Activated CD8-positive, alpha-beta T cell treated with anti-CD3 and anti-CD28 coated beads for 36 hours (primary cell): ENCODE measurements around the gene SNRNP48. TPM values are rescaled to one million over a fixed set of nuclear protein-coding genes. Genes with fewer than 3 reads are reported as not detected.
A peak's percentile ranks its signal among the peaks of the same experiment; 100 is the strongest.

Experiments used
- ATAC-seq: fragments of 200-7000 bp; cut with Tn5 transposase; one replicate; pipeline ENCODE4 v1.10.0; 2021; ENCODE audit warnings: mild to moderate bottlenecking, moderate library complexity
- CTCF ChIA-PET: fragments of 350-600 bp; sonication (Branson Sonifier 250); formaldehyde crosslinking; loops from one replicate; lab custom pipeline; 2021; ENCODE audit warnings: antibody characterized with exemption; lab: Charles Lee
- POLR2A ChIA-PET: fragments of 350-600 bp; sonication (Branson Sonifier 250); formaldehyde crosslinking; loops from one replicate; lab custom pipeline; 2021; ENCODE audit warnings: antibody characterized with exemption; lab: Charles Lee
- DNase-seq: peaks from one replicate; pipeline ENCODE4 v3.0.0-alpha.2; 2020
- H3K27ac Mint-ChIP-seq: one replicate; pipeline ENCODE4 v1.8.0; 2021; ENCODE audit warnings: mild to moderate bottlenecking, mixed read lengths
- H3K27me3 Mint-ChIP-seq: one replicate; pipeline ENCODE4 v1.8.0; 2021; ENCODE audit warnings: mixed read lengths
- H3K36me3 Mint-ChIP-seq: one replicate; pipeline ENCODE4 v1.8.0; 2021; ENCODE audit warnings: low read depth, mixed read lengths
- H3K4me1 Mint-ChIP-seq: one replicate; pipeline ENCODE4 v1.8.0; 2021; ENCODE audit warnings: low read depth, mixed read lengths
- H3K4me3 Mint-ChIP-seq: one replicate; pipeline ENCODE4 v1.8.0; 2021; ENCODE audit warnings: mild to moderate bottlenecking, moderate library complexity, mixed read lengths
- H3K9me3 Mint-ChIP-seq: one replicate; pipeline ENCODE4 v1.8.0; 2021; ENCODE audit warnings: mixed read lengths
- intact Hi-C: fragments of 100-400 bp; cut with micrococcal nuclease; formaldehyde crosslinking; loops from one replicate; pipeline ENCODE4 v1.10.0; 2022
- total RNA-seq, 2 experiments: library from RNA; stranded (reverse); gene quantifications; one replicate each; pipeline ENCODE4 v1.2.3, GENCODE V29; 2021
- TF ChIP-seq, protein P1 (sequence below): fragments of 200-600 bp; IDR thresholded peaks from one replicate; pipeline ENCODE4 v1.8.0; 2022; ENCODE audit warnings: antibody characterized with exemption, mild to moderate bottlenecking

SNRNP48 gene
- total RNA-seq, 2 experiments from 2014 or later: 19.8 to 22.4 TPM

DNA sequence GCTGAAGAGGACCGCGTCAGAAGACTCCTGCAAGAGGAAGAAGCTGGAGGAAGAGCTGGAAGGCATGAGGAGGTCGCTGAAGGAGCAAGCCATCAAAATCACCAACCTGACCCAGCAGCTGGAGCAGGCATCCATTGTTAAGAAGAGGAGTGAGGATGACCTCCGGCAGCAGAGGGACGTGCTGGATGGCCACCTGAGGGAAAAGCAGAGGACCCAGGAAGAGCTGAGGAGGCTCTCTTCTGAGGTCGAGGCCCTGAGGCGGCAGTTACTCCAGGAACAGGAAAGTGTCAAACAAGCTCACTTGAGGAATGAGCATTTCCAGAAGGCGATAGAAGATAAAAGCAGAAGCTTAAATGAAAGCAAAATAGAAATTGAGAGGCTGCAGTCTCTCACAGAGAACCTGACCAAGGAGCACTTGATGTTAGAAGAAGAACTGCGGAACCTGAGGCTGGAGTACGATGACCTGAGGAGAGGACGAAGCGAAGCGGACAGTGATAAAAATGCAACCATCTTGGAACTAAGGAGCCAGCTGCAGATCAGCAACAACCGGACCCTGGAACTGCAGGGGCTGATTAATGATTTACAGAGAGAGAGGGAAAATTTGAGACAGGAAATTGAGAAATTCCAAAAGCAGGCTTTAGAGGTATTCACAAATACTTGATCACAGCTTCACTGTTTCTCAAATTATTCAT, 8.9 kb upstream of the SNRNP48 start:
- no peaks in the 10 kb centered on the region for H3K4me1 Mint-ChIP-seq
- peaks cover 6% of the 10 kb centered on the region for H3K27me3 Mint-ChIP-seq
- ChIA-PET CTCF (interaction anchor here (0.8 to 1.1 kb wide), 2 partner anchors 11 to 34 kb away, joined by 3 read pairs; no protein-coding TSS in a partner anchor), POLR2A (no interaction called here)
- DNase-seq (no peak), ATAC-seq (no peak)
- no peaks in the 10 kb centered on the region for H3K9me3 Mint-ChIP-seq
- intact Hi-C loops: no loop called here
- no peak overlapping the region for H3K27ac Mint-ChIP-seq
- H3K4me3 Mint-ChIP-seq: no peak overlapping the region
- no peaks in the 10 kb centered on the region for H3K36me3 Mint-ChIP-seq
- TF ChIP-seq, protein P1, sequence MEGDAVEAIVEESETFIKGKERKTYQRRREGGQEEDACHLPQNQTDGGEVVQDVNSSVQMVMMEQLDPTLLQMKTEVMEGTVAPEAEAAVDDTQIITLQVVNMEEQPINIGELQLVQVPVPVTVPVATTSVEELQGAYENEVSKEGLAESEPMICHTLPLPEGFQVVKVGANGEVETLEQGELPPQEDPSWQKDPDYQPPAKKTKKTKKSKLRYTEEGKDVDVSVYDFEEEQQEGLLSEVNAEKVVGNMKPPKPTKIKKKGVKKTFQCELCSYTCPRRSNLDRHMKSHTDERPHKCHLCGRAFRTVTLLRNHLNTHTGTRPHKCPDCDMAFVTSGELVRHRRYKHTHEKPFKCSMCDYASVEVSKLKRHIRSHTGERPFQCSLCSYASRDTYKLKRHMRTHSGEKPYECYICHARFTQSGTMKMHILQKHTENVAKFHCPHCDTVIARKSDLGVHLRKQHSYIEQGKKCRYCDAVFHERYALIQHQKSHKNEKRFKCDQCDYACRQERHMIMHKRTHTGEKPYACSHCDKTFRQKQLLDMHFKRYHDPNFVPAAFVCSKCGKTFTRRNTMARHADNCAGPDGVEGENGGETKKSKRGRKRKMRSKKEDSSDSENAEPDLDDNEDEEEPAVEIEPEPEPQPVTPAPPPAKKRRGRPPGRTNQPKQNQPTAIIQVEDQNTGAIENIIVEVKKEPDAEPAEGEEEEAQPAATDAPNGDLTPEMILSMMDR: no peak

GRCh38 chr6:7585287-7585930, 4.6 kb upstream of the SNRNP48 start:
- peaks cover 14% of the 10 kb centered on the region for H3K4me1 Mint-ChIP-seq
- peaks cover 2% of the 10 kb centered on the region for H3K36me3 Mint-ChIP-seq
- DNase-seq (no peak), ATAC-seq (no peak)
- POLR2A ChIA-PET: no interaction called here
- H3K27ac Mint-ChIP-seq: no peak overlapping the region
- H3K4me3 Mint-ChIP-seq: no peak overlapping the region
- TF ChIP-seq, protein P1: no peak
- H3K27me3 Mint-ChIP-seq: no peaks in the 10 kb centered on the region
- no peaks in the 10 kb centered on the region for H3K9me3 Mint-ChIP-seq
- intact Hi-C loops: no loop called here
- CTCF ChIA-PET: no interaction called here

DNA sequence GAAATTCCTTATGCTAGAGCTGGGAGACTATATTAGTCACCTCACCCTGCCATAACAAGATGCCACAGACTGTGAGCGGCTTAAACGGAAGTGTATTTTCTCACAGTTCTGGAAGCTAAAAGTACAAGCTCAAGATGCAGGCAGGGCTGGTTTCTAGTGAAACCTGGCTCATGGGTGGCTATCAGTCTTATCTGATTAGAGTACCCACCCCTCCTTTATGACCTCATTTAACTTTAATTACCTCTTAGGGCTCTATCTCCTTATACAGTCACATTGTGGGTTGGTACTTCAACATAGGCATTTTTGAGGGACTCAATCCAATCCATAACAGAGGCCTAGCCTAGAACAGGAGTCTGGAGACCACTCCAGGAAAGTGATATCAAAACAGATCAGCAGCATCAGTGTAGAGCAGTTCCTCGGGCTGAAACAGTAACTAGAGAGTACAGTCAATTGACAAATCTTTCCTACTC, 2.3 kb upstream of the SNRNP48 start:
- DNase-seq: no peak
- intact Hi-C loops: no loop called here
- ChIA-PET POLR2A (no interaction called here), CTCF (no interaction called here)
- no peak for ATAC-seq
- Mint-ChIP-seq H3K36me3 (peaks cover 12% of the 10 kb centered on the region), H3K27ac (no peak overlapping the region), H3K9me3 (no peaks in the 10 kb centered on the region), H3K4me1 (peaks cover 29% of the 10 kb centered on the region), H3K27me3 (no peaks in the 10 kb centered on the region), H3K4me3 (no peak overlapping the region)
- TF ChIP-seq, protein P1: no peak

DNA sequence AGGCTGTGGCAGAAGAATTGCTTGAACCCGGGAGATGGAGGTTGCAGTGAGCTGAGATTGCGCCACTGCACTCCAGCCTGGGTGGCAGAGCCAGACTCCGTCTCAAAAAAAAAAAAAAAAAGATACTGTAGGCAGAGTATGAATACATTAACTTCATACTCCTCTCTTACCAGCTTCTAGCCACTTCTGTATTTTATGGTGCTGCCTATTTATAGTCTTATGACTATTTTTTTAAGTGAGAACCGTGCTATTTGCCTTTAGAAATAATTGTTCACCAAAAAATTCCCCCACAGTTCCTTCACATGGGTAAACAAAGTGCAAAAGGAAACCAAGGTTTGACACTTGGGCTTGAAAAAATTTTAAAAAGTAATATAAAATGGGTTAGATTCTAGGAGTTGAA, 1.5 kb upstream of the SNRNP48 start:
- no peaks in the 10 kb centered on the region for H3K9me3 Mint-ChIP-seq
- ATAC-seq: no peak
- intact Hi-C loops: no loop called here
- no peak overlapping the region for H3K27ac Mint-ChIP-seq
- peaks cover 16% of the 10 kb centered on the region for H3K36me3 Mint-ChIP-seq
- ChIA-PET CTCF (interaction anchor here (0.9 kb wide), 1 partner anchor 27 kb away, joined by 3 read pairs; no protein-coding TSS in a partner anchor), POLR2A (no interaction called here)
- peaks cover 35% of the 10 kb centered on the region for H3K4me1 Mint-ChIP-seq
- TF ChIP-seq, protein P1: no peak
- no peaks in the 10 kb centered on the region for H3K27me3 Mint-ChIP-seq
- no peak overlapping the region for H3K4me3 Mint-ChIP-seq
- no peak for DNase-seq

DNA sequence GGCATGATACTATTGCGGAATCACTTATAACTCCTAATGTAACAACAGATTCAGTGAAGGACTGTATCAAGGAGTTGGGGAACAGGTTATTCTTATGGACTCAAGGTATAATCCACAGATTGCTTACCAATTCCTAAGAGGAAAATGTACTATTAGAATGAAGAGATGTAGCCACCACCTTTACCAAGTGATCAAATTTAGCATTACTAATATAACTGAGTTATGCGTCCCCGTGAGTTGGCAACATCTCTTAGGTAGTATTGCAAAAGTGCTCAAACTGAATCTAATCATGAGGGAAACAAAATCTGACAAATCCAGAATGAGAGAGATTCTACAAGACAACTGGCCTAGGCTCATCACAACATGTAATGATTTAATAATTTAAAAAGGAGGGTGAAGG, 777 bp upstream of the SNRNP48 start:
- CTCF ChIA-PET: interaction anchor here (1.0 to 1.2 kb wide), 4 partner anchors 10 to 480 kb away, joined by 3 to 5 read pairs (median 4); no protein-coding TSS in a partner anchor
- Mint-ChIP-seq H3K9me3 (no peaks in the 10 kb centered on the region), H3K4me1 (peaks cover 35% of the 10 kb centered on the region), H3K4me3 (peak overlapping the region; percentile 98), H3K27me3 (no peaks in the 10 kb centered on the region), H3K36me3 (peaks cover 16% of the 10 kb centered on the region), H3K27ac (peak overlapping the region; percentile 93)
- POLR2A ChIA-PET: interaction anchor here (0.7 to 1.2 kb wide), 3 partner anchors 10 to 28 kb away, joined by 3 to 7 read pairs (median 3); no protein-coding TSS in a partner anchor
- DNase-seq (no peak), ATAC-seq (no peak)
- intact Hi-C loops: no loop called here
- TF ChIP-seq, protein P1: no peak
